Gastroesophageal sphincter (tissue), 4 donors: ENCODE measurements around the gene SPECC1L. TPM values are rescaled to one million over a fixed set of nuclear protein-coding genes. Genes with fewer than 3 reads are reported as not detected.

Source experiments
- ATAC-seq: fragments of 150-250 bp; one replicate; pipeline ENCODE4 v1.9.1; 2016; ENCODE audit warnings: mild to moderate bottlenecking, moderate library complexity
- H3K27ac ChIP-seq, 4 donors: fragments of 200-600 bp; sonication (generic) in 3 of 4; 1 replicate in 3 of 4; 2 replicates in 1 of 4; pipeline ENCODE4 v1.5.1; 2016 to 2019
- H3K27me3 ChIP-seq: fragments of 200-600 bp; sonication (generic); one replicate; pipeline ENCODE4 v1.5.1; 2019
- H3K36me3 ChIP-seq, 2 donors: fragments of 200-600 bp; sonication (generic); one replicate each; pipeline ENCODE4 v1.5.1; 2019; ENCODE audit warnings: control low read depth in 1 of 2
- H3K4me1 ChIP-seq, 3 donors: fragments of 200-600 bp; sonication (generic); 1 replicate in 2 of 3; 2 replicates in 1 of 3; pipeline ENCODE4 v1.5.1; 2016 to 2019; ENCODE audit warnings: control low read depth in 2 of 3
- H3K4me3 ChIP-seq, 2 donors: fragments of 200-600 bp; sonication (generic); one replicate each; pipeline ENCODE4 v1.5.1; 2019; ENCODE audit warnings: mild to moderate bottlenecking in 1 of 2, moderate library complexity in 1 of 2
- H3K9me3 ChIP-seq, 3 donors: fragments of 200-600 bp; sonication (generic); one replicate each; pipeline ENCODE4 v1.5.1; 2017 to 2019; ENCODE audit warnings: control low read depth in 2 of 3
- CTCF ChIP-seq, 4 experiments: fragments of 200-600 bp in 2 of 4; fragments of 450-650 bp in 2 of 4; sonication (generic) in 1 of 4; IDR thresholded peaks; one replicate each; pipeline ENCODE4 v1.5.1; 2017 to 2019; ENCODE audit warnings: antibody characterized with exemption in 4 of 4, mild to moderate bottlenecking in 2 of 4, moderate library complexity in 2 of 4
- EP300 ChIP-seq: sonication (generic); formaldehyde crosslinking; IDR thresholded peaks from one replicate; pipeline ENCODE4 v1.6.1; 2017; ENCODE audit warnings: antibody characterized with exemption, mild to moderate bottlenecking
- POLR2A ChIP-seq, 2 donors: fragments of 450-650 bp; IDR thresholded peaks; one replicate each; pipeline ENCODE4 v1.6.1; 2017; ENCODE audit warnings: antibody characterized with exemption in 2 of 2, mild to moderate bottlenecking in 2 of 2, moderate library complexity in 1 of 2
- POLR2AphosphoS5 ChIP-seq: sonication (generic); formaldehyde crosslinking; IDR thresholded peaks from one replicate; pipeline ENCODE4 v1.6.1; 2017; ENCODE audit warnings: antibody characterized with exemption
- WGBS, 2 donors: methylation state at CpG; one replicate each; pipeline ENCODE4 v1.1.5; 2018; ENCODE audit warnings: low coverage in 1 of 2; 5-methylcytosine and 5-hydroxymethylcytosine counted together
- total RNA-seq, 4 donors: library from RNA; depleted of rRNA; stranded (reverse); fragments of >200 nt; gene quantifications; one replicate each; pipeline ENCODE4 v1.1.0, GENCODE V29; 2016

The SPECC1L gene
- total RNA-seq, 4 donors from 2014 or later: 62.3 to 110 (median 92.5) TPM

GRCh38 chr22:24440270-24440717, 169.7 kb downstream of the SPECC1L start:
- WGBS, 2 donors: 67 to 85% methylated on average over 1 to 5 of the region's 10 CpGs
- Histone ChIP-seq H3K27me3 (no peaks in the 10 kb centered on the region), H3K4me3 (no peak overlapping the region), H3K36me3 (peaks cover 0 to 21% of the 10 kb centered on the region in 2 donors), H3K9me3 (no peaks in the 10 kb centered on the region), H3K27ac (no peak overlapping the region), H3K4me1 (peaks cover 0 to 14% (median 0%) of the 10 kb centered on the region in 3 donors)
- ATAC-seq: no peak
- TF ChIP-seq POLR2AphosphoS5: no peak
- TF ChIP-seq CTCF (IDR thresholded peaks at IDR 0.05): no peak
- no peak for TF ChIP-seq POLR2A (IDR thresholded peaks at IDR 0.05)
- TF ChIP-seq EP300: no peak

- 94 to 100% methylated on average over 1 to 8 of the region's 30 CpGs for WGBS, 2 donors
- Histone ChIP-seq H3K36me3 (peaks cover 0 to 21% of the 10 kb centered on the region in 2 donors), H3K4me1 (peaks cover 0 to 9% (median 0%) of the 10 kb centered on the region in 3 donors), H3K27me3 (no peaks in the 10 kb centered on the region), H3K9me3 (no peaks in the 10 kb centered on the region), H3K4me3 (no peak overlapping the region), H3K27ac (no peak overlapping the region)
- TF ChIP-seq POLR2A (IDR thresholded peaks at IDR 0.05) (no peak), EP300 (no peak), POLR2AphosphoS5 (no peak), CTCF (IDR thresholded peaks at IDR 0.05) (no peak)
- ATAC-seq: no peak
Measured at GRCh38 chr22:24440718-24441405, 170.2 kb downstream of the SPECC1L start.

GRCh38 chr22:24441406-24442351, 171.0 kb downstream of the SPECC1L start:
- TF ChIP-seq EP300: no peak
- TF ChIP-seq CTCF (IDR thresholded peaks at IDR 0.05): no peak
- TF ChIP-seq POLR2AphosphoS5: no peak
- TF ChIP-seq POLR2A (IDR thresholded peaks at IDR 0.05): no peak
- Histone ChIP-seq H3K27ac (no peak overlapping the region), H3K9me3 (no peaks in the 10 kb centered on the region), H3K4me1 (peaks cover 0 to under 1% (median 0%) of the 10 kb centered on the region in 3 donors), H3K4me3 (no peak overlapping the region), H3K27me3 (no peaks in the 10 kb centered on the region), H3K36me3 (peaks cover 0 to 21% of the 10 kb centered on the region in 2 donors)
- no peak for ATAC-seq
- WGBS, 2 donors: 60 to 85% methylated on average over 2 to 4 of the region's 8 CpGs

- Histone ChIP-seq H3K9me3 (no peaks in the 10 kb centered on the region), H3K36me3 (peaks cover 0 to 21% of the 10 kb centered on the region in 2 donors), H3K27ac (no peak overlapping the region), H3K4me3 (no peak overlapping the region), H3K4me1 (no peaks in the 10 kb centered on the region), H3K27me3 (no peaks in the 10 kb centered on the region)
- TF ChIP-seq CTCF (IDR thresholded peaks at IDR 0.05) (no peak), EP300 (no peak), POLR2AphosphoS5 (no peak), POLR2A (IDR thresholded peaks at IDR 0.05) (no peak)
- ATAC-seq: no peak
- WGBS, 2 donors: 67 to 84% methylated on average over 5 to 6 of the region's 8 CpGs
Measured at GRCh38 chr22:24442352-24442744, 171.7 kb downstream of the SPECC1L start.
